RWPE1 (cell line): ENCODE measurements around the gene PANK1.
A peak's percentile ranks its signal among the peaks of the same experiment; 100 is the strongest.

ENCODE experiments used
- CTCF ChIA-PET: fragments of 350-600 bp; sonication (Branson Sonifier 250); formaldehyde crosslinking; extraction: SDS; loops from one replicate; lab custom pipeline; 2021; lab: Yijun Ruan, JAX
- POLR2A ChIA-PET: fragments of 400-600 bp; formaldehyde crosslinking; extraction: SDS; loops from one replicate; lab custom pipeline; 2020; ENCODE audit warnings: antibody characterized with exemption; ENCODE audit not compliant: low non-redundant PET; lab: Yijun Ruan, JAX
- DNase-seq: peaks from one replicate; pipeline ENCODE4 v3.0.0; 2012; ENCODE audit warnings: low spot score
- H3K27ac ChIP-seq: fragments of 450-650 bp; 2 replicates; pipeline ENCODE4 v1.5.1; 2017
- TF ChIP-seq, protein P1 (sequence below): fragments of 450-650 bp; conservative IDR thresholded peaks from 2 replicates; pipeline ENCODE4 v1.5.1; 2017; ENCODE audit warnings: low read depth, mild to moderate bottlenecking

The PANK1 gene

DNA sequence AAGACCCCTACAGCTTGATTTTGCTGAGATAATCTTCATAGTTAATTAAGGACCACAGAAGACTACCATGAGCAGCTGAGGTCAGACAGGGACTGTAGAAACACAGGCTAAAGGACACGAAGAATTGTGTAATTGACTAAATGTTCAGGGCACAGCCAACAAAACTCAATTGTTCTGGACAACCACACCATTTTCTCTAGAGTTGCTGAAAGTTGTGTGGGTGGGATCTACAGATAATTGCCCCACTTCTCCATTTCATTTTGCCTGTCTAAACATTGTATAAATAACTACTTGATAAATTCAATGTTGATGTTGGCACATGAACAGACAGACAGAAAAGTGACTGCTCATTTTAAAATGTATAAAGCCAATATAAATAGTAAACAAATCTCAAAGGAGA lies 70.7 kb downstream of the PANK1 start:
- TF ChIP-seq, protein P1, sequence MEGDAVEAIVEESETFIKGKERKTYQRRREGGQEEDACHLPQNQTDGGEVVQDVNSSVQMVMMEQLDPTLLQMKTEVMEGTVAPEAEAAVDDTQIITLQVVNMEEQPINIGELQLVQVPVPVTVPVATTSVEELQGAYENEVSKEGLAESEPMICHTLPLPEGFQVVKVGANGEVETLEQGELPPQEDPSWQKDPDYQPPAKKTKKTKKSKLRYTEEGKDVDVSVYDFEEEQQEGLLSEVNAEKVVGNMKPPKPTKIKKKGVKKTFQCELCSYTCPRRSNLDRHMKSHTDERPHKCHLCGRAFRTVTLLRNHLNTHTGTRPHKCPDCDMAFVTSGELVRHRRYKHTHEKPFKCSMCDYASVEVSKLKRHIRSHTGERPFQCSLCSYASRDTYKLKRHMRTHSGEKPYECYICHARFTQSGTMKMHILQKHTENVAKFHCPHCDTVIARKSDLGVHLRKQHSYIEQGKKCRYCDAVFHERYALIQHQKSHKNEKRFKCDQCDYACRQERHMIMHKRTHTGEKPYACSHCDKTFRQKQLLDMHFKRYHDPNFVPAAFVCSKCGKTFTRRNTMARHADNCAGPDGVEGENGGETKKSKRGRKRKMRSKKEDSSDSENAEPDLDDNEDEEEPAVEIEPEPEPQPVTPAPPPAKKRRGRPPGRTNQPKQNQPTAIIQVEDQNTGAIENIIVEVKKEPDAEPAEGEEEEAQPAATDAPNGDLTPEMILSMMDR: no peak
- ChIA-PET POLR2A (no interaction called here), CTCF (interaction anchor here (0.6 to 0.8 kb wide), 3 partner anchors 9 to 426 kb away, joined by 3 to 5 read pairs (median 4); no protein-coding TSS in a partner anchor)
- DNase-seq: no peak
- no peak overlapping the region for H3K27ac ChIP-seq

DNA sequence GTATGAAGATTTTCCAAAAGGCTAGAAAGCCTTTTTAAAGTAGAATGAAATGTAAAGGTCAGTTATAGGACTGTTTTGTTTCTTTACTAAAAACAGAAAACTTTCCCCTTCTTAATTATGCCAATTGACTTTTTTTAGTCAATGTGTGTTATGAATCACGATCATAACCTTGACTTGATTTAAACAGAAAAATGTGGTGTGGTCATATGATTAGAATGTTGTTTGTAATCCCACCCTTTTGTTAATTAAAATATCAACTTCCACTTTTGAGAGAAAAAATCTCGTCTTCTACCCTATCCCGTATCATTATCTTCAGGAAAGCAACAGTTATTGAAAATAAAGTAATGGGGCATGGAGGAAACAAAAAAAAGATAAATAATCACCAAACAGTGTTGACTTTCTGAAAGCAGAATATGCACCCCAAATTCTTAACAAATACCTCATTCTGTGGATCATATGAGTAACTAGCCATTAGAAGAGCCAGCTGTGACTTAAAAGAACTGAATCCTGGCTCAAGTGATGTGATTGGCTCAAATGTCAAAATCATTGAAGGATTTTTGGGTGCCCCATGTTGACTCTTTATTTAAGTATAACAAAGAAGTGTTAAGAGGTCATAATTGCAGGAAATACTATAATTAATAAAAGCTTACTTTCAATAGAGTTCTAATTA lies 77.3 kb downstream of the PANK1 start:
- CTCF ChIA-PET: interaction anchor here (0.7 to 1.1 kb wide), 2 partner anchors 101 to 1246 kb away, joined by 3 to 5 read pairs; no protein-coding TSS in a partner anchor
- no peak overlapping the region for H3K27ac ChIP-seq
- POLR2A ChIA-PET: no interaction called here
- TF ChIP-seq, protein P1: no peak
- no peak for DNase-seq

DNA sequence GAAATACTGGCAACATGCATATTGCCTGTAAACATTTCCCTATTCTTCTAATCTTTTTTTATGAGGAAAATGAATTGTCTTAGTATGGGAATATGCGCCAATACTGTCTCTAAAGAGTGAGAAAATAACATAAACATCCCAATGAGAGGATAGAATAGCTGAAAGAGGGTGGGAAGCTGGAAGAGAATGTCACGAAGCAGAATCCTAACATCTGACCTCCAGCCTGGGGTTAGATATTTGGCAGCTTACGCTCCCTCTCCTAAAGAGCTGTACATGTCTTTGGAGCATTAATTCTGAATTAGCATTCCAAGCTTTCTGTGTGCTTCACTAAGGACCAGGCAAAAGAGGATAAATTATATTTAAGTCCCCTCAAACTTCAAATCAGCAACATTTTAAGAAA lies 78.0 kb downstream of the PANK1 start:
- ChIA-PET POLR2A (no interaction called here), CTCF (interaction anchor here (0.7 to 1.1 kb wide), 3 partner anchors 101 to 1247 kb away, joined by 3 to 5 read pairs (median 3); partner anchors contain the start of gene KIF20B)
- DNase-seq: no peak
- TF ChIP-seq, protein P1: no peak
- no peak overlapping the region for H3K27ac ChIP-seq

DNA sequence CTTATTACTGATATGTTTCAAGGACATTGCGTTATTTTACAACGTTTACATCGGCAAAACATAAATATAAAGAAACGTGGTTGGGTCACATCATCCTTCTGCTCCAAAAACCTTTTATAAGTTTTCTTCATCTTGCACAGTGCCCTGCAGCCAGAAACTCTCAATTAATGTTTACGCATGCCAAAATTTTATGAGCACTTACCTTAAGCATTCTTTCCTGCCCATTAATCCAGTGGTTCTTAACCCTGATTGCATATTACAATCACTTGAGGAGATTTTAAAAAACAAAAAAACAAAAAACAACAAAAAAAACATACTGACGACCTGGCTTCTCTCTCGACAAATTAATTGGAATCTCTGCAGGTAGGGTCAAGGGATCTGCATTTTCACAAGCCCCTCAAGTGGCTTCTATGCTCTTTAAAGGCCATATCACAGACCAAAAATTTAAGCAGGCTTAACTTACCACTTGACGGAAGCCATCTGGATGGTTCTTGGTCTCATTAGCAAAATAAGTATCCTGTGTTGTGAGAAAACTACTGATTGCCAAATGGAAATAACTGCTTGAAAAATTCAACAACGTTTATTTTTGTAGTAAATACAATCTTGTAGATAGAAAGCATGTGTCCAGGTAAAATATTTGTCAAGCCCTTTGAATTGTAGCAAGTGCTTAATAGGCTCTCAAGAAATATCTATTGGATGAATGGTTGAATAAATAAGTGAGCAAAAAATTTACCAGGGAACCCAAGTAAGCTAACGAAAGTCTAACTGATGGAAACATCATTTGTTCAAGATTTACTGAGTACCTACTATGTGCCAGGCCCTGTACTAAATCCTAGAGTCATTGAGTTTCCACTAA lies 78.7 kb downstream of the PANK1 start:
- ChIA-PET CTCF (interaction anchor here (0.7 kb wide), 1 partner anchor 136 kb away, joined by 3 read pairs; the partner anchor contains the start of gene KIF20B), POLR2A (no interaction called here)
- no peak for DNase-seq
- H3K27ac ChIP-seq: no peak overlapping the region
- TF ChIP-seq, protein P1: no peak

DNA sequence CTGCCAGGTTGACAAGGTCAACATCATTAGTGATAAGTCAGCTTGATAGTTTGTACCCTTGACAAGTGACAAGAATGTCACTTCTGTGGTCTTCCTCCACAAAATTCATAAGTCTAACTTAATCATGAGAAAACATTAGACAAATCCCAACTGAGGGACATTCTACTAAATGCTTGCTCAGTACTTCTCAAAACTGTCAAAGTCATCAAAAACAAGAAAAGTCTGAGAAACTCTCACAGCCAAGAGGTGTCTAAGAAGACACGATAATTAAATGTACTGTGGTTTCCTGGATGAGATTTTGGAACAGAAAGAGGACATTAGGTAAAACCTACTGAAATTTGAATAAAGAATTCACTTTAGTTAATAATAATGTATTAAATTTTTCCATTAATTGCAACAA lies 79.9 kb downstream of the PANK1 start:
- DNase-seq: no peak
- no peak overlapping the region for H3K27ac ChIP-seq
- CTCF ChIA-PET: interaction anchor here (0.5 to 1.0 kb wide), 6 partner anchors 97 to 351 kb away, joined by 3 to 4 read pairs (median 4); no protein-coding TSS in a partner anchor
- TF ChIP-seq, protein P1: no peak
- POLR2A ChIA-PET: no interaction called here

DNA sequence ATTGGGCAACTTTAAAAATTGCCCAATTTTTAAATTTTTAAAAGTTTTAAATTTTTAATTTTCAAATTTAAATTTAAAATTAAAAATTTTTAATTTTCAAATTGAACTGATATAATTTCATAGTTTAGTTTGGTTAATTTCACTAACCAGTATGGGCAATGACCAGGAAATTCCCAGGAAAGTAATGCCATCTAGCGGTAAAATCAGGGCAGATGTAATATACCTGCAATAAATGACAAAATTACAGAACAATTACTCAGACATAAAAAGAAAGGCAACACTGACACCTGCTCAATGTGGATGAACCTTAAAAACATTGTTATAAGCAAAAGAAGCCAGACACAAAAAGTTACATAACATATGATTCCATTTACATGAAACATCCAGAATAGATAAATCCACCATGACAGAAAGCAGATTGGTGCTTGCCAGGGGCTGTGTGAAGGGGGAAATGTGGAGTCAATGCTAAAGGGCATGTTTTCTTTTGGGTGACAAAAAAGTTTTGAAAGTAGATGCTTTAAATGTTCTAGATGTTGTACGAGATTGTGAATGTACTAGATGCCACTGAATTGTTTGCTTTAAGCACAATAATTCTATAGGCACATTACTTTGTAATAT lies 81.1 kb downstream of the PANK1 start:
- ChIA-PET CTCF (interaction anchor here (0.8 to 1.8 kb wide), 3 partner anchors 127 to 140 kb away, joined by 3 to 8 read pairs (median 6); no protein-coding TSS in a partner anchor), POLR2A (no interaction called here)
- DNase-seq: peak; percentile 78
- H3K27ac ChIP-seq: no peak overlapping the region
- TF ChIP-seq, protein P1: peak; percentile 79
